HFFc6 (cell line): ENCODE measurements around the gene BRD7. TPM values are rescaled to one million over a fixed set of nuclear protein-coding genes. Genes with fewer than 3 reads are reported as not detected.

ENCODE experiments used
- DNase-seq: peaks from one replicate; pipeline ENCODE4 v3.0.0-alpha.2; 2018
- H3K27ac Mint-ChIP-seq: 2 replicates; pipeline ENCODE4 v1.8.0; 2020; ENCODE audit warnings: mild to moderate bottlenecking, mixed read lengths
- H3K27me3 Mint-ChIP-seq: 2 replicates; pipeline ENCODE4 v1.8.0; 2021; ENCODE audit warnings: mild to moderate bottlenecking, moderate library complexity, mixed read lengths; ENCODE audit not compliant: insufficient read depth
- H3K36me3 Mint-ChIP-seq: 2 replicates; pipeline ENCODE4 v1.8.0; 2021; ENCODE audit warnings: low read depth, mixed read lengths
- H3K4me1 Mint-ChIP-seq: 2 replicates; pipeline ENCODE4 v1.8.0; 2020; ENCODE audit warnings: low read depth, mixed read lengths
- H3K4me3 Mint-ChIP-seq: 2 replicates; pipeline ENCODE4 v1.8.0; 2020; ENCODE audit warnings: mild to moderate bottlenecking, moderate library complexity, mixed read lengths
- H3K9me3 Mint-ChIP-seq: 2 replicates; pipeline ENCODE4 v1.8.0; 2020; ENCODE audit warnings: mild to moderate bottlenecking, mixed read lengths
- CTCF ChIP-seq: fragments of 200-600 bp; sonication (generic); IDR thresholded peaks from 2 replicates; pipeline ENCODE4 v1.5.0; 2021; ENCODE audit warnings: antibody characterized with exemption, mild to moderate bottlenecking
- long read RNA-seq: library from polyadenylated mRNA; unstranded; transcript quantifications from one replicate; pipeline ENCODE4 v2.0.0, GENCODE V29; 2019
- total RNA-seq, 6 experiments: library from RNA; stranded (reverse); fragmentation: NEBNext Ultra II Directional; extraction: Animal tissue kit (Norgen Biotek cat#: 25700); gene quantifications; 2 replicates in 1 of 6; 3 replicates in 5 of 6; pipeline ENCODE4 v1.2.3, GENCODE V29; 2021

BRD7 gene
- 10 to 100 TPM; 50.5 to 65.0 (median 63.0) TPM for total RNA-seq
- long read RNA-seq, full-length matches to known transcripts: 2 of 25 reads
- long read RNA-seq, partial matches to known transcripts: 19 of 25 reads
- long read RNA-seq, other reads (novel, unspliced or antisense): 4 of 25 reads

DNA sequence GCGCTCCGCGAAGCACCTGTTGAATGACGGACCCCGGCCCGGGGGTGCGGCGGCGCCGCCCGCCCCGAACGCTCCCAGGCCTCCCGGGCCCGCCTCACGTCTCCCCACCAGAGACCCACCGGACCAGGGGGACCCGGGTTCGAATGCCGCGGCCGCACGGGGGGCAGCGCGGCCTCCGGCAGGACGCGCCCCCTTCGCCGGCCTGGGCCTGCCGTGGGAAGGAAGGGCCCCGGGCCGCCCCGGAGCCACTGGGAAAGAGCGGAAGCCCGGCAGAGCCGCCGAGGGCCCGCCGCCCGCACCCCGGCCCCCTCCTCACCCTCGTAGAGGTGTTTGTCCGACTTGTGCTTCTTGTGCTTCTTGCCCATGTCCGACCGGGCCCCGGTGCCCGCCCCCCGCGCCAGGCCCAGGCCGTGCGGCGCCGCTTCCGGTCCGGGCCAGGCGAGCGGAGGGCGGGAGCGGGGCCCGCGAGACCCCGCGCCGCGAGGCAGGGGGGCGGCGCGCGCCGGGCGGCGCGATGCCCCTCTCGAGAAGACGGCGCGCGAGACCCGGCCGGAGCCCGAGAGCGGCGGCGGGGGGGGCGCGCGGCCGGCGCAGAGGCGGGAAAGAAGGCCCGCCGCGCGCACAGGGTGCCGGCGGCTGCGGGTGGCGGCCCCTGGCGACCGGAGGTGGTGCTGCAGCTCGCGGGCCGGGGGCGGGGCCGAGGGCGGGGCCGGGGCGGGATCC, at the start of gene BRD7:
TSS of gene BRD7 (minus strand) at position 579 of the 723 bp plus-strand sequence. CDS start at position 365, 214 bp downstream.
- peaks cover 36% of the 10 kb centered on the region for H3K4me1 Mint-ChIP-seq
- H3K27ac Mint-ChIP-seq: peak within 1 kb of the TSS; percentile 62
- H3K36me3 Mint-ChIP-seq: peaks cover 16% of the 10 kb centered on the region
- no peak for DNase-seq
- H3K9me3 Mint-ChIP-seq: no peaks in the 10 kb centered on the region
- peaks cover 7% of the 10 kb centered on the region for H3K27me3 Mint-ChIP-seq
- TF ChIP-seq CTCF: no peak
- peak within 1 kb of the TSS; percentile 93 for H3K4me3 Mint-ChIP-seq

DNA sequence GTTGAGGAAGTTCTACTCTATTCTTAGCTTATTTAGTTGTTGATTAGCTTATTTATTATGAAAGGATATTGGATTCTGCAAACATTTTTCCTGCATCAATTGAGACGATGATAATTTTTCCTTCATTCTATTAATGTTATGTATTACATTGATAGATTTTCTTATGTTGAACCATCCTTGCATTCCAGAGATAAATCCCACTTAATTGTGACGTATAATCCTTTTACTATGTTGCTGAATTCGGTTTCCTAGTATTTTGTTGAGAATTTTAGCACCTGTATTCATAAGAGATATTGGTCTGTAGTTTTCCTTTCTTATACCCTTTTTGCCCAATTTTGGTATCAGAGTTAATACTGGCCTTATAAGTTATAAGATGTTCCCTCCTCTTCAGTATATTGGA, 47.6 kb upstream of the BRD7 start:
- no peak overlapping the region for H3K27ac Mint-ChIP-seq
- no peaks in the 10 kb centered on the region; the same call in 1 of the 2 replicates for H3K36me3 Mint-ChIP-seq
- H3K9me3 Mint-ChIP-seq: peaks cover 33% of the 10 kb centered on the region
- no peaks in the 10 kb centered on the region for H3K4me1 Mint-ChIP-seq
- H3K4me3 Mint-ChIP-seq: no peak overlapping the region
- no peak for TF ChIP-seq CTCF
- peaks cover 9% of the 10 kb centered on the region for H3K27me3 Mint-ChIP-seq
- no peak for DNase-seq

DNA sequence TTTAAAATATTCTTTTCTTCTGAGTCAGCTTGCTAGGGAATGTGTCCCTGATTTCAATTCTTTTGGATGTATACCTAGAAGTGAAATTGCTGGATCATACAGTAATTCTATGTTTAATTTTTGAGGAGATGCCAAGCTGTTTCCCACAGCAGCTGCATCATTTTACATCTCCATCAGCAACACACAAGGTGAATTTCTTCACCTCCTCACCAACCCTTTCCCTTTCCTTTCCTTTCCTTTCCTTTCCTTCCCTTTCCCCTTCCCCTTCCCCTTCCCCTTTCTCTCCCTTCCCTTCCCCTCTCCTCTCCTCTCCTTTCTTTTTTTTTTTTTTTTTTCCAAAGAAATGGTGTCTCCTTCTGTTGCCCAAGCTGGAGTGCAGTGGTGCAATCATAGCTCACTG, 45.4 kb upstream of the BRD7 start:
- no peak for DNase-seq
- no peak overlapping the region for H3K27ac Mint-ChIP-seq
- TF ChIP-seq CTCF: no peak
- H3K4me3 Mint-ChIP-seq: no peak overlapping the region
- H3K9me3 Mint-ChIP-seq: peaks cover 21% of the 10 kb centered on the region
- H3K27me3 Mint-ChIP-seq: peaks cover 6% of the 10 kb centered on the region
- no peaks in the 10 kb centered on the region for H3K4me1 Mint-ChIP-seq
- no peaks in the 10 kb centered on the region for H3K36me3 Mint-ChIP-seq

DNA sequence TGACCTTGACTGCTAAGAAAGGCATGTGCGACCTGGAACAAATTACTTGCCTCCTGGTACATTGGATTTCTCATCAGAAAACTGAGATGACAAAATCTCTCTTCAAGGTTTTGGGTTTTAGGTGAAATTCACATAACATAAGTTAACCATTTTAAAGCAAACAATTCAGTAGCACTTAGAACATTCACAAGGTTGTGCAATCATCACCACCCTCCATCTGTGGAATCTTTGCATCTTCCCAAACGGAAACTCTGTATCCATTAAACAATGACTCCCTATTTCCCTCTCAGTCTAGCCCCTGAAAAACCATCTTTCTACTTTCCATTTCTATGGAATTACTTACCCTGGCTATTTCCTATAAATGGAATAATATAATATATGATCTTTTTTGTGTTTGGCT, 42.2 kb upstream of the BRD7 start:
- H3K9me3 Mint-ChIP-seq: peaks cover 3% of the 10 kb centered on the region; the same call in 1 of the 2 replicates
- H3K36me3 Mint-ChIP-seq: no peaks in the 10 kb centered on the region
- H3K4me1 Mint-ChIP-seq: no peaks in the 10 kb centered on the region
- DNase-seq: no peak
- TF ChIP-seq CTCF: no peak
- H3K27ac Mint-ChIP-seq: no peak overlapping the region
- no peak overlapping the region for H3K4me3 Mint-ChIP-seq
- peaks cover 3% of the 10 kb centered on the region for H3K27me3 Mint-ChIP-seq

DNA sequence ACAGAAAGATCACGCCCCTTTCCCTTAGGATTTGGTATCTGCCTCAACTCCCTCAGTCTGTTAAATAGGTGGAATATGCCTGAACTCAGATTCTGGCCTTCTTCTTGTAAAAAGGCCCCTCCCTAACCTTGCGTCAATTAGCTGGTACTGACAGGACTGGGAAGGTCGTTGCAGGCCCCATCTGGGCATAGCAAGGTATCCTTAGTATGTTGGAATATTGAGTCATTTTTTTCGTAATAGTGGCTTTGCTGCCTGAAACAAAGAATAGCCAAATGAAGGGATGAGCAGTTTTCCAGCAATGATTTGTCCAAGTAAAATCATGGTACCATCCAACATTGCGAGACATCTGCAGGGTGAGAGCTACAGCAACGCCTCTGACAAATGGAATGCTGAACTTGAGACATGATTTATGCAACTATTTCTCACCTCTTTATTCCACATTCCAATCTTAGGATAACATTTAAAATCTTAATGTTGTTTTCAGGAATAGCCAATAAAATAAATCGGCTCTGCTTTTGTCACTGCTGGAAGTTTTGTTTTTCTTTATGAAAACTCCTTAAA, 39.3 kb upstream of the BRD7 start:
- Mint-ChIP-seq H3K9me3 (no peaks in the 10 kb centered on the region), H3K4me1 (no peaks in the 10 kb centered on the region)

More for the DNA sequence above, 39.3 kb upstream of the BRD7 start:
- no peak for DNase-seq
- TF ChIP-seq CTCF: no peak
- no peaks in the 10 kb centered on the region for H3K36me3 Mint-ChIP-seq
- no peak overlapping the region for H3K4me3 Mint-ChIP-seq
- H3K27ac Mint-ChIP-seq: no peak overlapping the region
- H3K27me3 Mint-ChIP-seq: peaks cover 8% of the 10 kb centered on the region
